HG02798 (cell line): ENCODE measurements around the gene MAPKAP1.

Experiments used
- ATAC-seq: cut with Tn5 transposase; IDR thresholded peaks from one replicate; pipeline ENCODE4 v1.9.1; 2021; ENCODE audit warnings: mild to moderate bottlenecking; ENCODE audit not compliant: unreplicated experiment, poor library complexity

The MAPKAP1 gene

DNA sequence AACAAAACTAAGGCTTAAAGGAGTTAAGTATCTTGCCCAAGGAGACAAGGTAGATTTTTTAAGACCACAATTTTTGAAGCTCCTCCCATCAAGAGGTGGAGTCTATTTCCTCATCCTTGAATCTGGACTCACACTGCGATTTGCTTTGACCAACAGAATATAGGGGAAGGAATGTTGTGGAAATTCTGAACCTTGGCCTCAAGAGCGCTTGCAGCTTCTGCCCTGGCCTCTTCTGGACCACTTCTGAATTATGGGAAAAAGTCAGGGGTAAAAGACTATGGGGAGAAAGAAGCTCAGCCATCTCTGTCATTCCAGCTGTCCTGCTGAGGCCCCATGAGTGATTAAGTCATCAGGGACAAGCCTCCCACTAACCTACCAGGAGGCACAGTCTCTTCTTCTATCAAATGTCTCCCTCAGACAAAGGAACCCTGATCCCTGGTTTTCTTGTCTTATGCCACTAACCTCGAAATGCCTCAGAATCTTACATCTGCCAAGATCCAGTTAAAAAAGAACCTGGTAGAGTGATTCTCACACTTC is 25.9 kb downstream of the MAPKAP1 start:
- ATAC-seq, result no peak

DNA sequence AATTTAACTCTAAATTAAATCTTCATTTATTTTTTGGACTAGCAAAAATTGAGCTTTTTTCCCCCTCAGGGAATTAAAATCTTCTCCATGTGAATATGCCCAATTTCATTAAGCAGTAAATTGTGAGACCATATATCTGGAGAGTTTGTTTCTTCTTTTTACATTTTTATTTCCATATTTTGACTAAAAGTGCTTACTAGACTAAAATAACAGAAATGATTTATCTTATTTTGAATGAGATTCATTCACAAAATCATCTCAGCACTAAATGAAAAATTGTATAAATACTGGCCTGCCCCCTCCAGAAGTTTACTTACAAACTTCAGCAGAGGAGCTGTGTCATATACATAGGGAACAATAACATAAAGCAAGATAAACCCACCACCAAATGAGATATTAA is 26.6 kb downstream of the MAPKAP1 start:
- ATAC-seq, result no peak

DNA sequence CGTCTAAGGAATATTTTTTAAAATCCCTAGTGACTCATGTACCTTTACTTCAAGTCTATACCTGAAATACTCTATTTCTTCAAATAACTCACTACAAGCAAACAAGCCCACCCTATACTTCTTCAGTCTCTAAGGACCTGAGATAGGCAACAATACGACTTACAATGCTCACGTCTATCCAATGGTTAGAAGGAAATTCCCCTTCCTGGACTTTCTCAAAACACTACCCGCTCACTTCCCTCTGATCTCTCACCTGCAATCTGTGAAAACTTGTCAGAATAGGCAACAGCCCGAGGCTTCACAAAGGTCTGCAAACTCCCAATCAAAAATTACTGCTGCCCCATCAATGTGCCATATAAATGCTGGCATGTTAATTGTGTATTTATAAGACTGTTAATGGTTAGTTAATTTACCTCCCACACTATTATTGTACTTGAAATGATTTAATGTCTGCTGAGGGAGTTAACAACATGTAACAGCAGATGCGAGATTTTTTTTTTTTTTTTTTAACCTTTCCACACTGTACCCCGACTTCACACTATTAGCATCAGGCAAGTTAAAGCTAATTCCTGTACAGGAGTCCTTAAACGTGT is 27.3 kb downstream of the MAPKAP1 start:
- no peak for ATAC-seq

DNA sequence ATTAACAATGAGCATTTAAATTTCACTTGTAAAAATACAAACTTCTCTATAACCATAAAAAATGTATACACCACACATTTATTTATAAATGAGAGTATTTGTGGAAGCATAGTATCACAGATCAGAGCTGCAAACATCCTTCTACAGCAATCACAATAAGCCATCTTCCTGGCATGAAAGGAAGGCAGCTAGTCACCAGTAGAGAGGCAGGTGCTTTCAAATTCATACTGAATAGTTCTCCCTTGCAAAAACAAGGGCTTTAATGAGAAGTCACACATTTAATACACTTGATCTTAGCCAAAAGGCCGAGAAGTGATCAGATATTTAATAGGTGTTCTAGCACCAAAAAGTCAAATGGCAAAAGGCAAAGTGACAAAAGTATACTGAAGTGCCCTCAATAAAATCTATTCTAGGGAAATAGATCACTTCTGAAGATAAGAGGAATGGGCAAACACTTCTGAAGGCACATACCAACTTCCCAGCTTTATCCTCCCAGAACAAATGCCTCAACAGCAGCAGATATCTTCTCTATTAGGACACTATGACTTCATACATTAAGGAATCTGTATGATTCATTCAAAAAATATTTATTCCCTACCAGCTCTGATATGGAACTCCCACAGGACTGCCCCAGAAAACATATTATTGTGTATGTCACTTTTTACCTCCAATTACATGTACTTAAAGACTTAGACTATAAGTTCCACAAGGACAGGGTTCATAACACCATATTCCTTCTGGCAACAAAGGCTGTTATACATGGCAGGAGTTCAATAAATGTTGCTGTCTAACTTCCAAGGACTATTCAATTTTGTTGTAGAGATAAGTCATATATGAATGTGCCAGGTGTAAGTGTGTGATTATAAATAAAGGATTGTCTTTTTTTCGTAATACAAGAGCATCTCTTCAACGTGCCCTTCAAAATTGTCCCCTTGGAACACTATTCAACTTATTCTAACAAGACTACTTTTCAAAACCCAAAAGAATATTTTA is 31.7 kb downstream of the MAPKAP1 start:
- ATAC-seq, result no peak

DNA sequence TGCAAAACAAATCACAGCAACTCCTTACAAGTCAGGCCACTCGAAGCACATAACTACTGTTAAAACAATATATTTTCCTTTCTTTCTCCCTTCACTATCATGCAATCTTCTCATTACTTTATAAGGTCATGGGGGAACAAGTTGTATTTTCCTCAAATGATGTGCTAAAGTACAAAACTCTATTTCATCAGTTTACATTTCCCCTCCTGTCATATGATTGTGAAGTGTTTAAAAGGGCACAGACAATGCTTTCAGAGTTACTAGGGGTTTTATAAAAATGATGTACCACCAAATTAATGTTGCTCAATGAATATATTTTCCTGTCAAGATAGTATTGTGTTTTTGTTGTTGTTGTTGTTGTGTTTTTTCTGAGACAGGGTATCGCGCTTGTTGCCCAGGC is 34.1 kb downstream of the MAPKAP1 start:
- ATAC-seq, result no peak

DNA sequence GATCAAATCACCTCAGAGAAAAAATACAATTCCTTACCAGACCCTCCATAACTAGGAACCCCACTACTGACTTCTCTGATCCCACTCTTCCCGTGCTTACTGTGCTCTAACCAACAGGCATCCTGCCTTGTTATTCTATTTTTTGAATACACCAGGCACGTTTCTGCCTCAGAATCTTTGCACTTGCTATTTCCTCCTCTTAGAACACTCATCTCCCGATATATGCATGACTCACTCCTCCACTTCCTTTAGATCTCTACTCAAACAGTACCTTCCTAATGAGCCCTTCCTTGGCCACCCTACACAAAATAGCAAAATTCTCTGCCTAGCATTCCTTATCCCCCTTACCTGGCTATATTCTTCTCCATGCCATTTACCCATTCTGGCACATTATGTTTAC is 43.9 kb downstream of the MAPKAP1 start:
- no peak for ATAC-seq

DNA sequence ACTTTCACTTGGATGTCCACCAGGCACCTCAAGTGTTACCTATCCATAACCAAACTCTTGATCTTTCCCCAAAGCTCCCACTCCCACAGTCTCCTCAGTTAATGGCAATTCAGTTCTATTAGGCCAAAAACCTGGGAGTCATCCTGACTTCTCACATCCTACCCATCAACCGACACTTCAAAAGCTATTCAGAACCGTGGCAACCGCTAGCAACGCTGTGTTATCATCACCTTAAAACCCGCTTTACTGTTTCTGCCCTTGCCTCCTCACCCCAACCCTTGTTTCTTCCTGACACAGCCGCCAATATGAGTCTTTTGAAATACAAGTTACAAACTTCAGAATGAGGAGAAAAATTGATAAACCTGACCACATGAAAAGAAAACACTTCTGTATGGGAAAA is 46.5 kb downstream of the MAPKAP1 start:
- no peak for ATAC-seq

DNA sequence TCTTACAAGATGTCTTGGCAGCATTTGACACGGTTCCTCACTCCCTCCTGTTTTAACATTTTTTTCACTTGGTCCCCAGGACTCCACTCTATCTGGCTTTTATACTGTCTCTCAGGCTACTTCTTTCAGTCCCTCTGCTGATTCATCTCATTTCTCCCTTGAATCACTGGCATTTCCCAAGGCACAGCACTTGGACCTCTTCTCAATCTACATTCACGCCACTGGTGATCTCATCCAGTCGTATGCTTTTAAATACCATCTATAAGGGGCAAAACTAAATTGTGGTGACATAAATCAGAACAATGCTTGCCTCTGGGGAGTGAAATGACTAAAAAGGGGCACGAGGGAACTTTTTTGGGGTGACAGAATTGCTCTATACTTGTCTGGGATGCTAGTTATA is 47.1 kb downstream of the MAPKAP1 start:
- ATAC-seq, result no peak

DNA sequence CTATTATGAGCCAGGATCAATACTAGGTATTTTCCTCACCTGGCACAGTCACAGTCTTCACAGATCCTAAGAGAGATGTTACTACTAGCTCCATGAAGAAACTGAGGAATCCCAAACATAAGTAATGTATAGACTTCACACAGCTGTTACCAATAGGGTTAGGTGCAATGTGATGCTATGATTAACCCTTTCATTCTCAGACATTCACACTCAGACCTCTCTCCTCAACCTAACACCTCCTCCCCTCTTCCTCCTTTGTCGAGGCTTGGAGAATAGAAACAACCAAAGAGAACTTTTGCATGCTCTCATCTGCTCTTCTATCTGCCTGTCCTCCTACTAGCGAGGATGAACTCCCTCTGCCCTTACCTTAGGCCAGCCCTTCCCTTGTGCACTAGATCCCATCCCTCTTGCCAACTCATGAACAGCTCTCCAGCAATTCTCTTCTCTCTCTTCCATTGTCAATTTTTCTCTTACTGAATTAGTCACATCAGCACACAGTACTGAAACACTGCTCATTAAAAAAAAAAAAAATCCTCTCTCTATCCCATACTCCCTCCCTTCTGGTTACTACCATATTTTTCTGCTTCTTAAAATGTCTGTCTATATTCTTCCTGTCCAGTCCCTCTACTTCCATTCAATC is 47.7 kb downstream of the MAPKAP1 start:
- no peak for ATAC-seq

DNA sequence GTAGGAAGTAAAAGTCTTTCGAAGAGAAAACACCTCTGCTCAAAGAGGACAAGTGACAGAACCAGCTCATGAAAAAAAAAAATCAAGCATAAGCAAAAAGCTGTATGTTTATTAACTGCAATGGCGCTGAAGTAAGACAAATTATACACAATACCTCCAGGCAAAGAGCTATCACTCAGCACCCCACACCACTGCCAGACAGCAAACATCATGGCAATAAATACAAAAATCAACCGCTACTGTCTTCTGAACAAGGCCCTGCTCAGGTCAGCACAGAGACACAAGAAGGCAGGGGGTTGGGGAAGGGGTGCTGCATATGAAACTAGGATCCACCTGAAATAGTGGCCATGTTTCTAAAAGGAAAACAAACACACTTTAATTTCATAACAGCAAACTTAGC is 50.4 kb downstream of the MAPKAP1 start:
- no peak for ATAC-seq

DNA sequence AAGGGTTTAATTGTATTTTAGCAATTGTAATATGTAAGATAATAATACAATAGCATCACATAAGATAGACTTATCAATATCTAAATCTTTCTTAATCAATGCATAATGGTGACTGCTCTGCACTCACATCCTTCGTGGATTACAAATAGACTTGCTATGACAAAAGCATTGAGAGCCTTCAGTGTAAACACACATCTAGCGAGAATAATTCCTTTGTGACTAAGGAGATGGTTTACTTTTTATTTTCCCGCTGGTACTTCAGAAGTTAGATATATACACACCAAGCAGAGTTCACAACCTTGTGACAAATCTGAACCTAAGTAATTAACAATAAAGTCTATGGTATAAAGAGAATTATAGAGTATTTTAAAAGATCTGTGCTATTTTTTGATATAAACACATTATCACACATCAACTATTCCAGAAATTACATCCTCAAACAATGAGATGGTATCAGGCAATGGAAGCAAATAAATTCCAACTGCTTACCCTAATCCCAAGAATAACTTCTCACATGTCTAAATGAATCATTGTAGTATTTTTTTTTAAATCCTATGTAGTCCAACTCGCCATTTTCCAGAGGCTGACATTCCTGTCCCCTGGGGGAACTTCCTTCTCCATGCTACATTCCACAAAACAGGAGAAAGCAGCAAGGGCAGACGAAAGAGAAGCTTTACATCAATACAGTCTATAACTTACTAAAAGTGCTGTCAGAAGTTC is 51.2 kb downstream of the MAPKAP1 start:
- no peak for ATAC-seq

DNA sequence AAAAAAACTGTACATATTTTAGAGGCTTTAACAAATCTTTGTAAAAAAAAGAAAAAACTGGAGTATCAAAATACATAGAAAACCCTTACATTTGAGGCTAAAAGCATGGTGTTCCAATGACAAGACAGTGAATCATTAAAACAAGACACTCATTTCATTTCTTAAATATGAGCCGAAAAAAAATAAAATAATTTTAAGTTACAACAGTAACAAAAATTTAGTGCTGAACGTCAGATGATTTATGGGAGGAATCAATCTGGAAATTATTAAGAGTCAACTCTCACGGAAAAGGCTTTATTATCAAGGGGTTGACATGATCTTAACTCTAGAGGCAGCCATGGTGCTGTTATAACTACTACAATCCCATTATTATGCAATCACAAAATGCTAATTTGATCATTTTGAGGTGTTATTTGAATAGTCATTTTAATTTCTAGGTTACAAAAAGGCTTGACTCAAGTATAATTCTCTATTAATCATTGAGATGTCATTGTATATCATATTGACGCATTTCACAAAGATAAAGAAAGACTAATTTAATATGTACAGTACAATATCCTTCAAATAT is 51.9 kb downstream of the MAPKAP1 start:
- no peak for ATAC-seq

DNA sequence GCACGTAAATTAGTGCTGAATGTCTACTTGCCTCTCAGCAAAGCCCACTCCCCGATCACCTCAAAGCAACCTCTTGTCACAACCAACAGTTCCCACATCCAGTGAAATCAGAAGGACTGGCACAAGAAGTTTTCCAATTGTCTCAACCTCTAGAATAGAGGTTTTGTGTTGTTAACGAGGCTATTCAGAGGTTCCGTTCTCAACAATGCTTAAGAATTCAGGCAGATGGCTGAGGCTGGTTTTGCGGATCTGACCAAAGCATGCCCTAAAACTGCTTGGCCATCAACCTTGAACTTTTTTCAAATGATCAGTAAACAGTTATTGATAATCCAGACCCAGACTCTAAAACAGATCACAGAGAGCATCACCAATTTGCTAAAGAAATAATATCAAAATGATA is 52.9 kb downstream of the MAPKAP1 start:
- ATAC-seq, result no peak

DNA sequence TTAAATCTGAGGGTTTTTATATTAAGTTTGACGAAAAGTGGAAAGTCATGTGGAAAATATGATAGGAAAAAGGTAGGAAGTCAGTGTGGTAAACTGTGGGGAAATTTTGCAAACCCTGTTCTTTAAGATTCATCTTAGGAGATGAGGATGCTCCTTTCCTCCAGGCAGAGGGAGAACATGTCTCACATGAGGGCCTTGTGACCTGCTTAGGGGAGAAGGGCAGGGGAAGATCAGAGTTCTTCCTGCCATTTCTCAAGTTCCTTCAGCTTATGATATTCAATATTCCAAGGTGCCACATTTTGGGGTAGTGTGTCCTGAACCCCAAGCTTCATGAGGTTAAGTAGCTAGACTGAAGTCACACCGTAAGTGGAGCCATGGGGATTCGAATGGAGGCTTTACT is 53.7 kb downstream of the MAPKAP1 start:
- no peak for ATAC-seq

DNA sequence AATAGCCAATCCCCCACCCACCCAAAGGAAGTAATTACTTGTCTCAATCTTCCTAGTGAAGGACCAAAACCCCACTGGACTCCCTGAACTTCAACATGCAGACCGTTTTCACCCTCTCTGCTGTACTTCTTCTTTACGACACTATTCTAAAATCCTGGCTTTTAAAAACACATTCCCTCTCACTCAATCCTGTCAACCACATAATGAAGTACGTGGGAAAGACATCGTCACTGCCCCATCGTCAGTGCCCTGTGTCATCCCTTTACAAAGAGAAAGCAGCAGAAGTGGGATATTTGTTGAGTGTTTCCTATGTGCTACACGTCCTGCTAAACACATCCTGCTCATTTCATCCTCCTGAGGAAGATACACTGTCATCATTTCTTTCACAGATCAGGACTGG is 54.2 kb downstream of the MAPKAP1 start:
- ATAC-seq, result no peak

DNA sequence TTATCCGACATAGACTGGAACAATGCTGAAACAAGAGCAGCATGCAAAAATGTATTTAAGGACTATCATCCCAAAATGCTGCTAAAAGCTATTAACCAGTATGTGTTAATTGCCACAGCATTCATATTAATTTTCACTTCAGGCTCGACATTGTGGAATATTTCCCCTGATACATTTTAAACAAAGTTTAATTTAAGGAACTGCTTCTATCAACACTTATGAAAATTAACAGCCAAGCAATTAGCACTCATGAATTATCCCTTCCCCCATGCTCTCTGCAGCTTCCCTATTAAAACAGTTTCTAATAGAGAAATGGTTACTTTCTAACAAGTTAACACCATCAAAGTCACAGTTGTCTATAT is 54.8 kb downstream of the MAPKAP1 start:
- ATAC-seq, result no peak

DNA sequence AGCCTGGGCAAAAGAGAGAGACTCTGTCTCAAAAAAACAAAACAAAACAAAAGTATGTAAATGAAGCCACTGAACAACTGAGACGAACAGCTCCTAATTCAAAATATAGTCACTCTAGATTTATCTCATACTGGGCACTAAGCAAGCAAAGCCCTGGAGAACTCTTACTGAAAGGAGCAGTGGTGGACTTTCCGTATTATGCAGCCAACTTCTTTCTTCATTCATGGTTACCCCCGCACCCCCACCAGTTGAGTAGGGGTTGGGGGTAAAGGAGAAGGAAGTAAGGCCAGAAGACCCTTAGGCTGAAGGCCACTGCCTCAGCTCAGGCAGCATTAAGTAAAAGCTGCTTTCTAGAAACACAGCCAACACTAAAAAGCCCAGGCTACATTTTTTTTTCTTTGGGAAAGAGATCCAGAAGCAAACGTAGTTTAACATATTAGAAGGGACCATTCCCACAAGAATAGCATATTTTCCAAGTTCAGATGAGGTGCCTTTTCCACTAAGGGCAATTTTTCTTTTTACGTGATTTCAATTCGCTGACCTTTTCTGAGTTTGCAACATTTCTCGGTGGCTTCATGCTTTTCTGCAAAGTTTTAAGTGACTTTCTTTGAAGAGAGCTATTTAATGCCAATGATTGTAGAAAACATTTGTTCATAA is 55.3 kb downstream of the MAPKAP1 start:
- ATAC-seq, result no peak

DNA sequence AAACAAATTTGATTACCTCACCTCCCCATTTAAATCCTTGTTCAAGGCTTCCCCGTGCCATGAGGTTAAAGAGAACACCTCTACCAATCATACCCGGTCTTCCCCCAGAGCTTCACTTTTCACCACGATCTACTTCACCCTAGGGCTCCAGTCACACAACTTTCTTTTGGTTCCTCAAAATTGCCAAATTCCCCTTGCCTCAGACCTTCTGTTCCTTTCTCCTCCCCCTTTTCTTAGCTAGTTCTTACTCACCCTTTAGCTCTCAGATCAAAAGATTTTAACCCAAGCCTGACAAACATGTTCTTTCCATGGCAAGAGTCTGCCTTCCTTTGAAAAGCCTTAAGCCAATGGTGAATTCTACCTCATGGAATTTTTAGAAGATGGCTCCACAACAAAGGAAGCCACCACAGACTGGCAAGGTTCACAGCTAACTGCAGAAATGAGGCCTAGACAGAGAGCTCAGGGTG is 56.7 kb downstream of the MAPKAP1 start:
- ATAC-seq, result peak; percentile 82

DNA sequence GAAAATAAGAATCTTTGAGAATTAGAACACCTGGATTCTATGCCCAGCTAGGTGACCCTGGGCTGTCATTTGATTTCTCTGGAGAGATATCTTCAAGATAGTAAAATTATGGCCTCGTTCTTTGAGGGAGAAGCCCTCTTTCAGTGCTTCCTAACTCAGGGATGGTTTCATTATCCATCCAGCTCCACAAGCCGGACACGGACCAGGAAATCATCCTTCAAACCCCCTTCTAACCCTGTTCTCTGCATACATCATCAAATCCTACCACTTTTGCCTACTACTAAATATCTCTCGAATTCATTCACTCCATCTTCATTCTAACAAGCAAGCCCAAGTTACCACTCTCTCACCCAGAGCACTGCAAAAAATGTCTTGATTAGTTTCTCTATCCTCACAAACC is 57.2 kb downstream of the MAPKAP1 start:
- no peak for ATAC-seq

DNA sequence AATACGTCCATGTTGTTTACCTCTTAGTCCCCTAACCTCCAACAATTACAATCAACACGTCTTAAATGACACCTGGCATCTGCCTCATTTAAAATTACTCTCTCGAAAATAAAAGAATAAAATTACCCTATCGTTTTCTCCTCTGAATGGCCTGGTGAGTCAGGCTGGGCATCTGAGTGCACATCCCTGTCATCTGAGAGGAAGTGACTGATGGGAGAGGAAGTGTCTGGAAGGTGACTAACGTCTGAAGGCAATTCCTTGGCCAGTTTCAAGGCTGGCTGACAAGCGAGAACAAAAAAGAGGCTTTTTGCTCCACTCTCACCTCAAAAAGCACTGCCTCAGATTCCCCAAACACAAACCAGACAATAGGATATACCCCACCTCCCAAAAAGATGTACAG is 57.7 kb downstream of the MAPKAP1 start:
- no peak for ATAC-seq
